Daoy (cell line): Measurements from ENCODE around the gene ETV7. TPM values are rescaled to one million over a fixed set of nuclear protein-coding genes. Genes with fewer than 3 reads are reported as not detected.

Experiments
- DNase-seq: peaks from one replicate; pipeline ENCODE4 v3.0.0-alpha.2; 2015; ENCODE audit warnings: low read depth
- total RNA-seq: library from RNA; depleted of rRNA; stranded (reverse); fragments of >200 nt; shearing (Covaris generic); gene quantifications from 2 replicates; pipeline ENCODE4 v1.2.3, GENCODE V29; 2014; rRNA removed

Gene ETV7
- total RNA-seq, 1 experiment from 2014 or later = 0.69 TPM

DNA sequence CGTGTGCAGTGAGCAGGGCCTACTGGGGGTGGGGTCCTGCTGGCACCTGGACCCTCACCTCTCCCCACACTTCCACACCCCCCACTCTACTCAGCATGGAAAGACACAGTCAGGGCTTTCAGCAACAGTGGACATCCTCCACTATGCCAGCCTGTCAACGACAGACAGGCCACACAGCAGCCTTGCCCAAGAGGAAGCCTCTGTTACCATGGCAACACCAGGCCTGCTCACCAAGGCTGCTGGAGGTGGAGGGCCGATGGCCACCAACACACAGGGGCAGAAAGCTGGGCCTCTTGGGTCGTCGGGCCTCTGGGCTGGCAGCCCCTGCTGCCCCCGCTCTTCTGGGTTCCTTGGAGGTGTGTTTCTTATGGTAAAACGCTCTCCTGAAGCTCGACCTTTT lies 64.4 kb downstream of the ETV7 start:
- DNase-seq = no peak

DNA sequence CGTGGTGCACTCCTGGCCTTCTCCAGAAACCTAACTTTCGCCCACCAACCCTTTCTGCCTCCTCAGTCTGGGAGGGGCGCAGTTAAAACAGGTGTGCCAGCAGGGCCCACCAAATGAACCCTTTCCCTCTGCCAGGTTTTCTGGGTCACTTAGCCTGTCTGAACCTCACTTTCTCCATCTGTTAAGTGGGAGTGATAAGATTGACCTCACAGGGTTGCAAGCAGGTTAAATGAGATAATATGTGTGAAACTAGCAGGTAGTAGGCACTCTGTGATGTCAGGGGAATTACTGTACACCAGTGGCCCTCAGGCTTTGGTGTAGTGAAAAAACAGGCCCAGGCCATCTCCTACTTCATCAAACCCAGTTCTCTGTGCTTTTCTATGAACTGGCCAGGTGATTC lies 64.9 kb downstream of the ETV7 start:
- DNase-seq = no peak

DNA sequence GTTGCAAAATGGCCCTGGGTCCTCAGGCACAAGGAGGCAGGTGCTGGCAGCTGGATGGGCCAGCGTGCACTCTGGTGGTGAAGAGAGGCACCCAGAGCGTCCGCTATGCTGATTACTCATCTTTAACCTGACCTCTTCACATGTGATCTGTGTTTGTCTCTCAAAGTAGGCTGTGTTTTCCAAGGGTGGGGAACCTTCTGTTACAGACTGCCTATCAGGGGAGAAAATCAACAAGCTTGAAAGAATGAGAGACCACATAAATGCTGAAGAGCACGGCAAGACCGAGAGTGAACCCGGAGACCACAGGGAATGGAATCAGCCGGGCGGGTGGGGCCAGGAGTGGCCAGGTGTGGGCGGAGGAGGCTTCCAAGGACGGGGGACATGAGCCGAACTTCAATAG lies 67.0 kb downstream of the ETV7 start:
- DNase-seq = peak; percentile 41

DNA sequence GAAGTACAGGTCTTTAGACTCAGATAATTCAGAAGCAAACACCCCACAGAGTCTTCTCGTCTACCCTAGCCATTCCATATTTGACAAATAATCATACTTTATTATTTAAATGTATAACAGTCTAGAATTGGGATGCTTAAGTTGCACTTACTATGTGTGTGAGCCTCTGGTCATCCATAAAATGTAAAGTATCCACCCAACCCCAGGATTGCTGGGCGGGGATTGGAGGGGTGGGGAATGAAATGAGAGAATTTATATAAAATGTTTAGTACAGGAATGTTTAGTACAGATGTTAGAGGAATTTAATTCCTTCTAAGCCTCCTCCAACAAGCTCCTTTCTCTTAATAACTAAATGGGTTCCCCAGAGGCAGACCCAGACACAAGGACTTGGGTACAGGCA lies 67.6 kb downstream of the ETV7 start:
- DNase-seq = no peak

DNA sequence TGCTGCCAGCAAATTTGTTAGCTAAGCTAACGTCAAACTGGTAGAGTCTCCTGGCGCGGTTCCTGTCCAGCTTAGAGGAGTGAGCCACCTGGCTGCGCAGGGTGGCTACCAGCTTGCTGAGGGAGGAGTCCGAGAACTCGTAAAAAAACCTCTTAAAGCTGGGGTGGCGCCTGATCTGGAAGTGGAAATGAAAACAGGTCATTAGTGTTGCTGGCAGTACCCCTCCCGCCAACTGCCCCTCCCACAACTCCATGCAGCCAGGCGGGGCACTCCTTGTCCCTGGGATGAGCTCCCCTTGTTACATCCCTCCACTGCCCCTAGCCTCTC lies 68.1 kb downstream of the ETV7 start:
- DNase-seq = no peak

DNA sequence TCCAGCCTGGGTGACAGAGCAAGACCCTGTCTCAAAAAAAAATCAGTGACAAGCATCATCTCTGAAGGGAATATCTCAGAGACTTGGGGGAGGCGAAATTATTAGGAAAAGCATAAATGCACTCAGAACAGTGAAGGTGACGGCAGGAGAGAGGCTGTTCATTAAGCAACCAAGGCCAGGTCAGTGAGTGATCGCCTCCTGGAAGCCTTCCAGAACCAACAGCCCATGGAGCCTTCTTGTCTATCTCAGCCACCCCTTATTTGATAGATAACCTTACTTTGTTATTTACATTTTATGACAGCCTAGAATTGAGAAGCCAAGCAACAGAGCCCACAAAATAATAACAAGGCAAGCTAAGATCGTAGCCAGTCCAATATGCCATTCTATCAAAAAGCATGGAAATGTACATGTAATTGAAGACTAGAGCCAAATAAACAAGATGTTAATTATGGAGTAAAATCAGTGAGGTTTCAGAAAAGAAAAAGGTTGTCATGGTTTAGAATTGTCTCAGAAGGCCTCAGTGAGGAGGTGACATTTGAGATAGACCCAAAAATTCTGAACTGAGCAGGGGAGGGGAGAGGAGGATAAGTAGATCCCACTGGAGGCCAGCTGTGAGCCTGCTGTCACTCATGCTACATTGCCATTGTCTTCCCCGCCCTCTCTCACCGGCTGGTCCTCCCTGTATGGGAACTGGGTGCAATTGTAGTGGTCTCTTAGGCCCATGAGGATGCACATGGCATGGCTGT lies 68.6 kb downstream of the ETV7 start:
- DNase-seq = no peak

DNA sequence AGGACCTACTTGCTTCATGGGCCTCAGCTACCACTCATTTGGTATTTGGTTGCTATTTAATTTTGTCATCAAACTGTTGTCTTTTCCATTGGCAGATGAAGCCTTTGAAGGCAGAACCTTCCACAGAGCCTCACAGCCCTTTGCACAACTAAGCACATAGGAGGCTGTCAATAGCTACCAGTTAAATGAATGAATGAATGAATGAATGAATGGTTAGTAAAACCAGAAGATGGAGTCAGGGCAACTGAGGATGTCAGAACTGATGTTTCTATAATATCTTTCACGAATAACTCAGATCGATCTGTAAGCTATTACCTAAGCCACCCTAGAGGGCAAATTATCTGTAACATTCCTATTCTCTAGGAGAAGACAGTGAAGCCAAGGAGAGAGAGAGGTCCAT lies 69.8 kb downstream of the ETV7 start:
- DNase-seq = no peak

Other genes starting within 250 kb of the ETV7 start
- 7.2 and 10.0 TPM in 2 replicates for gene BRPF3, start 190.9 kb downstream of the ETV7 start, total RNA-seq
- not detected in 2 replicates for gene PNPLA1, start 117.6 kb downstream of the ETV7 start, total RNA-seq
- not detected in 2 replicates for gene BNIP5, start 50.8 kb downstream of the ETV7 start, total RNA-seq
- gene PXT1, start 55.2 kb upstream of the ETV7 start, total RNA-seq = 0.03 TPM in 1 of 2 replicates, not detected in the other
- 93.1 and 107 TPM in 2 replicates for gene KCTD20, start 55.3 kb upstream of the ETV7 start, total RNA-seq
- 22.2 and 31.6 TPM in 2 replicates for gene STK38, start 159.8 kb upstream of the ETV7 start, total RNA-seq
- gene SRSF3, start 206.7 kb upstream of the ETV7 start, total RNA-seq = 259 and 472 TPM in 2 replicates